Measurements from ENCODE around the gene PTPRD.

GRCh38 chr9:8542537-8542936 lies 2070.3 kb downstream of the PTPRD start:
- TF ChIP-seq CTCF (IDR thresholded peaks at IDR 0.05; ENCODE audit: insufficient read depth, low read length, poor library complexity, severe bottlenecking) (no peak), EZH2phosphoT487 (conservative IDR thresholded peaks at IDR 0.05; ENCODE audit: low read length) (no peak)
